Upper lobe of right lung (tissue), 1 donor: ENCODE results near the gene MCM9. TPM values are rescaled to one million over a fixed set of nuclear protein-coding genes. Genes with fewer than 3 reads are reported as not detected.

Experiments used
- ATAC-seq: fragments of 200-7000 bp; cut with Tn5 transposase; one replicate; pipeline ENCODE4 v1.9.1; 2020; ENCODE audit warnings: mild to moderate bottlenecking, moderate library complexity
- DNase-seq: peaks from one replicate; pipeline ENCODE4 v3.0.0-alpha.2; 2020
- H3K27ac ChIP-seq: fragments of 200-600 bp; one replicate; pipeline ENCODE4 v1.8.0; 2022
- H3K27me3 ChIP-seq: fragments of 200-600 bp; one replicate; pipeline ENCODE4 v1.8.0; 2022; ENCODE audit warnings: mild to moderate bottlenecking
- H3K36me3 ChIP-seq: fragments of 200-600 bp; one replicate; pipeline ENCODE4 v1.8.0; 2022
- H3K4me1 ChIP-seq: fragments of 200-600 bp; one replicate; pipeline ENCODE4 v1.8.0; 2022
- H3K4me3 ChIP-seq: fragments of 200-600 bp; one replicate; pipeline ENCODE4 v1.8.0; 2022; ENCODE audit warnings: mild to moderate bottlenecking
- H3K9me3 ChIP-seq: fragments of 200-600 bp; one replicate; pipeline ENCODE4 v1.8.0; 2022
- intact Hi-C: fragments of 100-400 bp; cut with DNase I; formaldehyde crosslinking; loops from one replicate; pipeline ENCODE4 v1.11.0; 2022
- total RNA-seq: library from RNA; stranded (reverse); fragmentation: NEBNext Ultra II Directional; extraction: Animal tissue kit (Norgen Biotek cat#: 25700); gene quantifications from one replicate; pipeline ENCODE4 v1.2.1, GENCODE V29; 2021
- TF ChIP-seq, protein P1 (sequence below): fragments of 200-600 bp; IDR thresholded peaks from one replicate; pipeline ENCODE4 v1.8.0; 2022; ENCODE audit warnings: antibody characterized with exemption
- donor health status: DM: no; HTN: yes; CAD: no; lungs with severe emphysema.

MCM9 gene
- total RNA-seq, 1 donor from 2014 or later: 19.5 TPM

DNA sequence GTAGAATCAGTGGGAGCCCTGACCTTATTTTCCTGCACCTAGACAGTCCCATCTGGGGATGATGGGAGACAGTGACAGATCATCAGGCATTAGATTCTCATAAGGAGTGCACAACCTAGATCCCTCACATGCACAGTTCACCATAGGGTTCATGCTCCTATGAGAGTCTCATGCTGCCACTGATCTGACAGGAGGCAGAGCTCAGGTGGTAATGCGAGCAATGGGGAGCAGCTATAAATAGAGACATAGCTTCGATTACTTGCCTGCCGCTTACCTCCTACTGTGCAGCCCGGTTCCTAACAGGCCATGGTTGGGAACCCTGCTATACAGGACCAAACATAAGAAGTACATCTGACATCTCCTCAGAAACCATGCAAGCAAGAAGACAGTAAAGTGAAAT lies 72.5 kb downstream of the MCM9 start:
- no peaks in the 10 kb centered on the region for H3K36me3 ChIP-seq
- no peak for ATAC-seq
- H3K27ac ChIP-seq: no peak overlapping the region
- H3K9me3 ChIP-seq: no peaks in the 10 kb centered on the region
- H3K4me1 ChIP-seq: peaks cover 12% of the 10 kb centered on the region
- no peak for DNase-seq
- TF ChIP-seq, protein P1, sequence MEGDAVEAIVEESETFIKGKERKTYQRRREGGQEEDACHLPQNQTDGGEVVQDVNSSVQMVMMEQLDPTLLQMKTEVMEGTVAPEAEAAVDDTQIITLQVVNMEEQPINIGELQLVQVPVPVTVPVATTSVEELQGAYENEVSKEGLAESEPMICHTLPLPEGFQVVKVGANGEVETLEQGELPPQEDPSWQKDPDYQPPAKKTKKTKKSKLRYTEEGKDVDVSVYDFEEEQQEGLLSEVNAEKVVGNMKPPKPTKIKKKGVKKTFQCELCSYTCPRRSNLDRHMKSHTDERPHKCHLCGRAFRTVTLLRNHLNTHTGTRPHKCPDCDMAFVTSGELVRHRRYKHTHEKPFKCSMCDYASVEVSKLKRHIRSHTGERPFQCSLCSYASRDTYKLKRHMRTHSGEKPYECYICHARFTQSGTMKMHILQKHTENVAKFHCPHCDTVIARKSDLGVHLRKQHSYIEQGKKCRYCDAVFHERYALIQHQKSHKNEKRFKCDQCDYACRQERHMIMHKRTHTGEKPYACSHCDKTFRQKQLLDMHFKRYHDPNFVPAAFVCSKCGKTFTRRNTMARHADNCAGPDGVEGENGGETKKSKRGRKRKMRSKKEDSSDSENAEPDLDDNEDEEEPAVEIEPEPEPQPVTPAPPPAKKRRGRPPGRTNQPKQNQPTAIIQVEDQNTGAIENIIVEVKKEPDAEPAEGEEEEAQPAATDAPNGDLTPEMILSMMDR: no peak
- intact Hi-C loops: no loop called here
- no peak overlapping the region for H3K4me3 ChIP-seq
- no peaks in the 10 kb centered on the region for H3K27me3 ChIP-seq

DNA sequence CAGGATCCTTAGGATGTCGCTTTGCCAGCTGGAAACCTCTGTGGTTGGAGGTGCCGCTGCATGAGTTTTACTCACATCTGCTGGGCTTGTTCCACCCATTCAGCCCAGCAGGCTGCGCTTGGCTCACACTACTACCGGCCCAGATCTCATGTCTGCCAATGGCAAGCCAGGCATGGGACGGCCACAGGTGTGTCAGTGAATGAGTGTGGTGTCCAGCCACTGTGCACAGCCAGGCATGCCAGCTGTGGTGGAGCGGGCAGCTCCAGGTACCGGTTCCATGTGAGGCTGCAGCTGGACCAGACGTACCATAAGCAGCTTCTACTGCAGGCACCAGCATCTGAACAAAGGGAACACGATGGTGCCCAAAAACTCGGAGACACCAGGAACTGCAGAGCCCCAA lies 74.1 kb downstream of the MCM9 start:
- Histone ChIP-seq H3K9me3 (no peaks in the 10 kb centered on the region), H3K36me3 (no peaks in the 10 kb centered on the region), H3K4me3 (no peak overlapping the region), H3K27ac (no peak overlapping the region), H3K4me1 (peaks cover 12% of the 10 kb centered on the region), H3K27me3 (no peaks in the 10 kb centered on the region)
- TF ChIP-seq, protein P1: no peak
- intact Hi-C loops: no loop called here
- DNase-seq (no peak), ATAC-seq (no peak)

DNA sequence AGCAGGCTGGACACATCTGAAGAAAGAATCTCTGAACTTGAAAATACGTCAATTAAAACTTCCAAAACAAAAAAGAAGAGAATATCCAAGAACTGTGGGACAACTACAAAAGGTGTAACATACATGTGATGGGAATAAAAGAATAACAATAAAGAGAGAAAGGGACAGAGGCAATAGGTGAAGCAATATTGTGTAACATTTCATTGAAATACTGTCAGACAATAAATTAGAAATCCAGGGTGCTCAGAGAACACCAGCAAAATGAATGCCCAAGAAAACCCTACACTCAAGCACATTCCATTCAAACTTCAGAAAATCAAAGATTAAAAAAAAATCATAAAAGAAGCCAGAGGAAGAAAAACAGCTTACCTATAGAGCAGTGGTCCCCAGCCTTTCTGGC lies 74.6 kb downstream of the MCM9 start:
- TF ChIP-seq, protein P1: no peak
- Histone ChIP-seq H3K27me3 (no peaks in the 10 kb centered on the region), H3K36me3 (no peaks in the 10 kb centered on the region), H3K4me1 (peaks cover 12% of the 10 kb centered on the region), H3K9me3 (no peaks in the 10 kb centered on the region), H3K27ac (no peak overlapping the region), H3K4me3 (no peak overlapping the region)
- intact Hi-C loops: no loop called here
- DNase-seq (no peak), ATAC-seq (no peak)

DNA sequence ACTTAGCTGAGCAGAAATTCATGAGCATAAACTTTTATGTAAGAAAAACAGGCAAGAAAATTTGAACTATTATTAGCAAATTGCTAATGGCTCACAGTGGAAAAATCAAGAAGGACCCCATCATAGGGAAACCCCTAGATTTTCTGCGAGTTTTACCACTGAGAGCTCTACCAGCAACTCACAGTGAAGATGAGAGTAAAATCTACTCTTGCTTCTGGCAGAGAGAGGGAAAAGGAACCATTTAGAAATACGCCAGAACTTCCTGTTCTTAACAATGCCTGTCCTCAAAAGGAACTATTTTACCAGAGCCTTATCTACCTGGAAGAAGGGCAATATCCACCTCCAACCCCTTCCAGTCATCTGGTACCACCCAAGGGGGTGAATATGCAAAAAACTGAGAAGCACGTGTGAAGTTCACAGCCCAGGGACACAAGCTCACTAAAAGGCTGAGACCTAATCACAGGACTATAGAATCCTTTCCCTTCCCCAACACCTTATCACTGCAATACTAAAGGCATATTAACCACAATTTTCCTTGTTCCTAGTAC lies 75.4 kb downstream of the MCM9 start:
- Histone ChIP-seq H3K4me3 (no peak overlapping the region), H3K27ac (no peak overlapping the region), H3K27me3 (no peaks in the 10 kb centered on the region), H3K4me1 (peaks cover 4% of the 10 kb centered on the region), H3K9me3 (no peaks in the 10 kb centered on the region), H3K36me3 (no peaks in the 10 kb centered on the region)
- TF ChIP-seq, protein P1: no peak
- intact Hi-C loops: no loop called here
- no peak for ATAC-seq
- DNase-seq: no peak

DNA sequence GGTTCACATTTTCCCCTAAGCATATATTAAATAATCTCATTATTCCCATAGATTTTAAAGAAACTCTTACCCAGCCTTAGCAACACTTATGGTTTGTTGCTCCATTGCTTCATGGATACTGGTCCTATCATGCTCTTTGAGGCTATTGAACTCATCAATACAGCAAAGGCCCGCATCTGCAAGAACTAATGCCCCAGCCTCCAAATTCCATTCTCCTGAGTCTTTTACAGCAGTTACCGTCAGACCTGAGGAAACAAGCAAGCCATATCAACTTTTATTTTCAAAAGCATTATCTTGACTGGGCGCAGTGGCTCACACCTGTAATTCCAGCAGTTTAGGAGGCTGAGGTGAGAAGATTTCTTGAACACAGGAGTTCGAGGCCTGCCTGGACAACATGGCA lies 78.7 kb downstream of the MCM9 start:
- H3K9me3 ChIP-seq: no peaks in the 10 kb centered on the region
- intact Hi-C loops: no loop called here
- H3K27me3 ChIP-seq: no peaks in the 10 kb centered on the region
- H3K36me3 ChIP-seq: no peaks in the 10 kb centered on the region
- no peak for ATAC-seq
- no peak overlapping the region for H3K4me3 ChIP-seq
- H3K27ac ChIP-seq: no peak overlapping the region
- TF ChIP-seq, protein P1: no peak
- no peak for DNase-seq
- H3K4me1 ChIP-seq: no peaks in the 10 kb centered on the region

DNA sequence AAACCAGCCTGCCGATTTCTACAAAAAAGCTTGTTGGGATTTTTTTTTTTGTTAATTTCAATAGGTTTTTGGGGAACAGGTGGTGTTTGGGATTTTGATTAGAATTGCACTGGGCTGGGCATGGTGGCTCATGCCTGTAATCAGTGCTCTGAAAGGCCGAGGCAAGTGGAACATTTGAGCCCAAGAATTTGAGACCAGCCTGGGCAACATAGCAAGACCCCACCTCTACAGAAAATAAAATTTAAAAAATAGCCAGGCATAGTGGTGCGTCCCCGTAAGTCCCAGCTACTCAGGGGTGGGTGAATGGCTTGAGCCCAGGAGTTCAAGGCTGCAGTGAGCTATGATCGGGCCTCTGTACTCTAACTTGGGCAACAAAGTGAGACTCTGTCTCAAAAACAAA lies 81.6 kb downstream of the MCM9 start:
- ATAC-seq: no peak
- intact Hi-C loops: no loop called here

More for the DNA sequence above, 81.6 kb downstream of the MCM9 start:
- H3K36me3 ChIP-seq: no peaks in the 10 kb centered on the region
- TF ChIP-seq, protein P1: no peak
- no peaks in the 10 kb centered on the region for H3K9me3 ChIP-seq
- H3K4me3 ChIP-seq: no peak overlapping the region
- H3K27me3 ChIP-seq: no peaks in the 10 kb centered on the region
- DNase-seq: no peak
- H3K27ac ChIP-seq: no peak overlapping the region
- no peaks in the 10 kb centered on the region for H3K4me1 ChIP-seq
